Fibroblast of lung (primary cell): ENCODE measurements around the gene TAS2R60.

Experiments
- CTCF ChIP-seq, 2 donors: IDR thresholded peaks in 1 of 2; conservative IDR thresholded peaks in 1 of 2; 1 replicate in 1 of 2; 2 replicates in 1 of 2; pipeline ENCODE4 v1.5.1; 2011 to 2012; ENCODE audit warnings: low read length in 2 of 2, control low read depth in 1 of 2, inconsistent platforms in 1 of 2, low read depth in 1 of 2, mild to moderate bottlenecking in 1 of 2
- EZH2 ChIP-seq: IDR thresholded peaks from 2 replicates; pipeline ENCODE4 v1.5.1; 2012; ENCODE audit warnings: low read length, control low read depth, mild to moderate bottlenecking; ENCODE audit errors: missing control alignments

GRCh38 chr7:143455491-143455890, 12.2 kb downstream of the TAS2R60 start:
- TF ChIP-seq EZH2 (no peak), CTCF (conservative IDR thresholded peaks at IDR 0.05 in 1 of 2, IDR thresholded peaks at IDR 0.05 in 1 of 2; ENCODE audit: low read depth in 1 of 2, low read length in 2 of 2) (no peak)
